HepG2 (cell line): Measurements from ENCODE around the gene WDCP. TPM values are rescaled to one million over a fixed set of nuclear protein-coding genes. Genes with fewer than 3 reads are reported as not detected.

Experiments
- ATAC-seq: fragments of 200-7000 bp; cut with Tn5 transposase; 3 replicates; pipeline ENCODE4 v1.9.1; 2020; ENCODE audit warnings: mild to moderate bottlenecking, moderate library complexity
- BruUV-seq: library from RNA; stranded (reverse); fragments of 400-500 nt; replicated peaks from 2 replicates; lab custom pipeline; 2021; lab: Mats Ljungman, UMichigan
- CTCF ChIA-PET: fragments of 300-600 bp; formaldehyde crosslinking; extraction: SDS; loops from one replicate; lab custom pipeline; 2021; ENCODE audit warnings: low total read pairs, inconsistent platforms, low intra/inter-chr PET ratio; lab: Yijun Ruan, JAX
- POLR2A ChIA-PET: fragments of 350-600 bp; sonication (Branson Sonifier 250); formaldehyde crosslinking; loops from one replicate; lab custom pipeline; 2020; ENCODE audit warnings: antibody characterized with exemption, inconsistent platforms; lab: Yijun Ruan, JAX
- DNase-seq: peaks from one replicate; pipeline ENCODE4 v3.0.0-alpha.2; 2015; ENCODE audit warnings: low spot score
- FAIRE-seq: peaks from 3 replicates; lab custom pipeline; 2011; peaks lifted over from hg19 to GRCh38; lab: Jason Lieb, UNC
- H2AFZ ChIP-seq: one replicate; pipeline ENCODE4 v1.6.1; 2011; ENCODE audit warnings: low read length, inconsistent platforms
- H3K27ac ChIP-seq: fragments of 300-600 bp; 3 replicates; pipeline ENCODE4 v1.8.0; 2011; ENCODE audit warnings: mixed run types, mild to moderate bottlenecking, mixed read lengths, low read length, inconsistent platforms; ENCODE audit not compliant: insufficient read depth; ENCODE audit errors: extremely low read length
- H3K27me3 ChIP-seq, 2 experiments: fragments of 200-600 bp in 1 of 2; 2 replicates in 1 of 2; 3 replicates in 1 of 2; pipeline versions ENCODE4 v1.6.0 to v1.8.0; 2011; ENCODE audit warnings: low read length in 2 of 2, mild to moderate bottlenecking in 2 of 2, moderate library complexity in 2 of 2, inconsistent platforms in 1 of 2; ENCODE audit not compliant: insufficient read depth in 2 of 2, control insufficient read depth in 1 of 2
- H3K36me3 ChIP-seq, 2 experiments: fragments of 200-600 bp in 1 of 2; replicated peaks in 1 of 2; 2 replicates in 1 of 2; 3 replicates in 1 of 2; pipeline versions ENCODE4 v1.5.1 to v1.8.0; 2011; ENCODE audit warnings: low read length in 2 of 2, inconsistent platforms in 1 of 2; ENCODE audit not compliant: insufficient read depth in 2 of 2, control insufficient read depth in 1 of 2
- H3K4me1 ChIP-seq: 2 replicates; pipeline ENCODE4 v1.5.1; 2012; ENCODE audit warnings: low read length, inconsistent platforms; ENCODE audit not compliant: insufficient read depth
- H3K4me2 ChIP-seq: 2 replicates; pipeline ENCODE4 v1.6.0; 2011; ENCODE audit warnings: low read depth, low read length, inconsistent platforms
- H3K4me3 ChIP-seq, 3 experiments: fragments of 200-600 bp in 1 of 3; sonication (generic), shearing (Covaris generic) in 1 of 3; replicated peaks in 1 of 3; 2 replicates each; pipeline ENCODE4 v1.5.1; 2011 to 2016; ENCODE audit warnings: low read length in 3 of 3, inconsistent platforms in 2 of 3, low read depth in 2 of 3, mild to moderate bottlenecking in 2 of 3, control low read depth in 1 of 3, mixed read lengths in 1 of 3; ENCODE audit not compliant: insufficient read depth in 1 of 3
- H3K79me2 ChIP-seq: one replicate; pipeline ENCODE4 v1.6.1; 2011; ENCODE audit warnings: low read length, inconsistent platforms; ENCODE audit not compliant: insufficient read depth
- H3K9ac ChIP-seq: 2 replicates; pipeline ENCODE4 v1.6.0; 2011; ENCODE audit warnings: mild to moderate bottlenecking, low read depth, low read length, inconsistent platforms; ENCODE audit not compliant: insufficient read depth
- H3K9me3 ChIP-seq: 2 replicates; pipeline ENCODE4 v1.5.1; 2012; ENCODE audit warnings: mild to moderate bottlenecking, low read length
- H4K20me1 ChIP-seq: 2 replicates; pipeline ENCODE4 v1.6.0; 2011; ENCODE audit warnings: inconsistent platforms, mild to moderate bottlenecking, low read length, moderate library complexity; ENCODE audit not compliant: insufficient read depth
- SAP130 ChIP-seq: IDR thresholded peaks from 2 replicates; pipeline ENCODE4 v1.6.1; 2016; ENCODE audit warnings: low read depth
- ZBTB34 ChIP-seq: sonication (generic); formaldehyde crosslinking; IDR thresholded peaks from 2 replicates; pipeline ENCODE4 v1.8.0; 2022; ENCODE audit warnings: mild to moderate bottlenecking, missing genetic modification reagents
- ZKSCAN8 ChIP-seq: IDR thresholded peaks from 2 replicates; pipeline ENCODE4 v1.6.1; 2016; ENCODE audit warnings: borderline replicate concordance, missing genetic modification reagents, missing compliant biosample characterization
- ZNF543 ChIP-seq: sonication (generic); formaldehyde crosslinking; IDR thresholded peaks from 2 replicates; pipeline ENCODE4 v1.4.0; 2020; ENCODE audit warnings: mild to moderate bottlenecking, missing genetic modification reagents
- ZNF570 ChIP-seq: sonication (generic); formaldehyde crosslinking; IDR thresholded peaks from 2 replicates; pipeline ENCODE4 v1.4.0; 2020; ENCODE audit warnings: mild to moderate bottlenecking, missing genetic modification reagents, borderline replicate concordance
- WGBS: methylation state at CpG from one replicate; pipeline ENCODE4 v1.1.6; 2017; ENCODE audit warnings: low lambda C conversion rate; 5-methylcytosine and 5-hydroxymethylcytosine counted together
- in situ Hi-C: cut with HindIII; loops from 2 replicates; pipeline ENCODE4 v1.10.0; 2017; ENCODE audit warnings: low pct_unique_long_range_greater_than_20kb; ENCODE audit not compliant: extremely low pct_ligation_motif_present
- intact Hi-C: fragments of 100-400 bp; cut with micrococcal nuclease; formaldehyde crosslinking; loops from one replicate; pipeline ENCODE4 v1.10.0; 2022; ENCODE audit not compliant: unreplicated experiment
- polyA plus RNA-seq, 8 experiments: library from polyadenylated mRNA; depleted of rRNA in 3 of 8; stranded (reverse) in 7 of 8; unstranded in 1 of 8; fragments of >200 nt; fragmentation: Illumina TruSeq in 4 of 8; extraction: Trizol in 4 of 8; gene quantifications; 2 replicates each; pipeline versions ENCODE4 v1.2.1 to v1.2.3, GENCODE V29; 2011 to 2016; ENCODE audit warnings: low read depth in 4 of 8, missing spikeins in 1 of 8, mixed read lengths in 1 of 8; ENCODE audit not compliant: insufficient read depth in 1 of 8
- total RNA-seq, 5 experiments: library from RNA; depleted of rRNA; stranded (reverse); fragments of >200 nt; fragmentation: Illumina TruSeq; extraction: Trizol; gene quantifications; 2 replicates each; pipeline ENCODE4 v1.2.3, GENCODE V29; 2016; ENCODE audit warnings: low read depth in 1 of 5

Gene WDCP
- total and polyA plus RNA-seq, 2 of the 13 experiments (the other 11 are each of a cell fraction or from before 2014, with no cell fraction given): 17.4 to 22.6 TPM

GRCh38 chr2:24011250-24012104 lies 35.7 kb downstream of the WDCP start:
- H2AFZ ChIP-seq: no peak overlapping the region
- DNase-seq: no peak
- BruUV-seq: no TSS peak
- CTCF ChIA-PET: no interaction called here
- no peak for ATAC-seq
- TF ChIP-seq SAP130 (CRISPR knock-in tag) (no peak), ZBTB34 (no peak), ZNF543 (CRISPR knock-in tag) (no peak), ZNF570 (no peak), ZKSCAN8 (0 out of 2 replicates have a peak, but pooled peaks have one; percentile 28)
- H3K27ac ChIP-seq: no peak overlapping the region
- H3K9me3 ChIP-seq: no peaks in the 10 kb centered on the region
- peaks cover 52% of the 10 kb centered on the region for H3K4me1 ChIP-seq
- H3K79me2 ChIP-seq: no peaks in the 10 kb centered on the region
- no peak overlapping the region for H3K4me2 ChIP-seq
- in situ Hi-C loops (no loop called here), intact Hi-C loops (no loop called here)
- no peak overlapping the region for H3K4me3 ChIP-seq
- POLR2A ChIA-PET: interaction anchor here (1.2 to 6.3 kb wide), 3 partner anchors 65 to 85 kb away, joined by 4 to 62 read pairs (median 7); partner anchors contain the start of genes ATAD2B, SF3B6 and TP53I3
- H3K27me3 ChIP-seq: no peaks in the 10 kb centered on the region
- H4K20me1 ChIP-seq: no peaks in the 10 kb centered on the region
- no peak for FAIRE-seq
- H3K36me3 ChIP-seq: no peaks in the 10 kb centered on the region
- no peak overlapping the region for H3K9ac ChIP-seq
- WGBS: 73% methylated on average over 7 of the region's 7 CpGs
